ENCODE results near the gene SELENOV. TPM values are rescaled to one million over a fixed set of nuclear protein-coding genes. Genes with fewer than 3 reads are reported as not detected.

Gene SELENOV
- total and polyA plus RNA-seq, 2 experiments from 2014 or later, result not detected

DNA sequence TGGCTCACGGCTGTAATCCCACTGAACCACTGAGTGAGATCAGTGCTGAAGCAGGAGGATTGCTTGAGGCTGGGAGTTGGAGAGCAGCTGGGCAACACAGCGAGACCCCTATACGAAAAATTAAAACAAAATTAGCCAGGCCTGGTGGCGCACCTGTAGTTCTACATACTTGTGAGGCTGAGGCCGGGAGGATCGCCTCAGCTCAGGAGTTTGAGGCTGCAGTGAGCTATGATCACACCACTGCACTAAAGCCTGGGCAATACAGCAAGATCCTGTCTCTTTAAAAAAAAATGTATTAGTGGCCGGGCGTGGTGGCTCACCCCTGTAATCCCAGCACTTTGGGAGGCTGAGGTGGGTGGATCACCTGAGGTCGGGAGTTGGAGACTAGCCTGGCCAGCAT, 6.3 kb upstream of the SELENOV start:
- H3F3A ChIP-seq (ENCODE audit: insufficient read depth), result no peaks in the 10 kb centered on the region
- no peak overlapping the region for H3K4me2 ChIP-seq (ENCODE audit: unreplicated experiment)
- no peak for DNase-seq
- no peaks in the 10 kb centered on the region for H3K9me3 ChIP-seq (ENCODE audit: low read depth)
- 77 to 78% methylated on average over 9 of the region's 9 CpGs for WGBS, 2 experiments (ENCODE audit: low coverage in 1 of 2, low lambda C conversion rate in 2 of 2, missing lambda C conversion rate in 2 of 2)
- peaks cover 21% of the 10 kb centered on the region; the same call in 1 of the 2 replicates for H3K27me3 ChIP-seq (replicated peaks; ENCODE audit: insufficient read depth)
- no peak overlapping the region for H2AFZ ChIP-seq
- in situ Hi-C loops (cut with MboI), result no loop called here
- H3K9me2 ChIP-seq (ENCODE audit: insufficient read depth), result no peaks in the 10 kb centered on the region
- H3K36me3 ChIP-seq (ENCODE audit: low read depth), result no peaks in the 10 kb centered on the region
- no peaks in the 10 kb centered on the region for H3K4me1 ChIP-seq (ENCODE audit: insufficient read depth)
- H3K27ac ChIP-seq, result no peak overlapping the region
- no peak overlapping the region for H3K9ac ChIP-seq
- H4K20me1 ChIP-seq (ENCODE audit: insufficient read depth), result no peaks in the 10 kb centered on the region
- no peaks in the 10 kb centered on the region for H3K79me2 ChIP-seq (ENCODE audit: insufficient read depth)
- no peak for TF ChIP-seq EZH2phosphoT487 (IDR thresholded peaks at IDR 0.05; ENCODE audit: insufficient read depth, low read depth)
- no peak for TF ChIP-seq EZH2 (IDR thresholded peaks at IDR 0.05; ENCODE audit: insufficient read depth, poor library complexity, severe bottlenecking)
- no peak overlapping the region for H3K4me3 ChIP-seq

DNA sequence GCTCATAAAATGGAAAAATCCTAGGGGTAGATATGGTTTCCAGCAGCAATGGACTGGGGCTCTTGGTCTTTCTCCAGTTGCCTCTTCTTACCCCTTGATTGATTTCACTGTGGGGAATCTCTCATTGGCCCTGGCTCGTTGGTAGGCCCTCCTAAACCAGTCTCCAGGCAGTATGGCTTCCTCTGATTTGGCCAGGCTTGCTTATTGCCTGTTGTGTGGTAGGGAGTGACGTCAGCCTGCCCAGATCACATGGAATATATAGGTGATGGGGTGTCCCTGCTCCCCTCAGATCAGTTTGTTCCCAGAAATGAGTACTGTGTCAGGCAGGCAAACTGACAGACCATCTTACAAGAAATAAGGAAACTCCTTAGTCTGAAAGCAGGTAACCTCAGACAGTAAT, 5.7 kb upstream of the SELENOV start:
- no peaks in the 10 kb centered on the region for H3F3A ChIP-seq (ENCODE audit: insufficient read depth)
- H3K27me3 ChIP-seq (replicated peaks; ENCODE audit: insufficient read depth), result peaks cover 27% of the 10 kb centered on the region
- in situ Hi-C loops (cut with MboI), result no loop called here
- 39 to 54% methylated on average over 2 of the region's 2 CpGs for WGBS, 2 experiments (ENCODE audit: low coverage in 1 of 2, low lambda C conversion rate in 2 of 2, missing lambda C conversion rate in 2 of 2)
- no peak overlapping the region for H3K27ac ChIP-seq
- H3K4me2 ChIP-seq (ENCODE audit: unreplicated experiment), result no peak overlapping the region
- H3K4me3 ChIP-seq, result no peak overlapping the region
- no peaks in the 10 kb centered on the region for H3K9me3 ChIP-seq (ENCODE audit: low read depth)
- no peak overlapping the region for H2AFZ ChIP-seq
- TF ChIP-seq EZH2 (IDR thresholded peaks at IDR 0.05; ENCODE audit: insufficient read depth, poor library complexity, severe bottlenecking) (no peak), EZH2phosphoT487 (IDR thresholded peaks at IDR 0.05; ENCODE audit: insufficient read depth, low read depth) (no peak)
- H3K9me2 ChIP-seq (ENCODE audit: insufficient read depth), result no peaks in the 10 kb centered on the region
- no peaks in the 10 kb centered on the region for H3K36me3 ChIP-seq (ENCODE audit: low read depth)
- no peaks in the 10 kb centered on the region for H4K20me1 ChIP-seq (ENCODE audit: insufficient read depth)
- no peaks in the 10 kb centered on the region for H3K4me1 ChIP-seq (ENCODE audit: insufficient read depth)
- H3K9ac ChIP-seq, result no peak overlapping the region
- H3K79me2 ChIP-seq (ENCODE audit: insufficient read depth), result no peaks in the 10 kb centered on the region
- DNase-seq, result no peak

DNA sequence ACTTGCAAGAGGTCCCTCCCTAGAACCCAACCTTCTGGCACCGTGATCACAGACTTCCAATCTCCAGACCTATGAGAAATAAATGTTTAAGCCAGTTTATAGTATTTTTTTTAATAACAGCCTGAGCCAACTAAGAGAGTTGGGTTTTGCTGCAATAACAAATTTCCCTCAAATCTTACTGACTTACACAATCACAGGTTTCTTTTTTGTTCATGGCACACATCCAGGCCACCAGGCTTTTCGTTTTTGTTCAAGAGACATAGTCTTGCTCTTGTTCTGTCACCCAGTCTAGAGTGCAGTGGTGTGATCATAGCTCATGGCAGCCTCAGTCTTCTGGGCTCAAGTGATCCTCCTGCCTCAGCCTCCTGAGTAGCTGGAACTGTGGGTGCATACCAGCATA, 2.0 kb upstream of the SELENOV start:
- peak; percentile 5 for DNase-seq
- WGBS, 2 experiments (ENCODE audit: low coverage in 1 of 2, low lambda C conversion rate in 2 of 2, missing lambda C conversion rate in 2 of 2), result 31 to 40% methylated on average over 2 of the region's 2 CpGs
- H3K27me3 ChIP-seq (replicated peaks; ENCODE audit: insufficient read depth), result peaks cover 42% of the 10 kb centered on the region
- no peaks in the 10 kb centered on the region for H3F3A ChIP-seq (ENCODE audit: insufficient read depth)
- no peak overlapping the region for H3K4me2 ChIP-seq (ENCODE audit: unreplicated experiment)
- no peaks in the 10 kb centered on the region for H3K9me3 ChIP-seq (ENCODE audit: low read depth)
- no peak overlapping the region for H3K4me3 ChIP-seq
- no peaks in the 10 kb centered on the region for H3K9me2 ChIP-seq (ENCODE audit: insufficient read depth)
- H3K27ac ChIP-seq, result no peak overlapping the region
- no peak overlapping the region for H3K9ac ChIP-seq
- no peaks in the 10 kb centered on the region for H4K20me1 ChIP-seq (ENCODE audit: insufficient read depth)
- H3K36me3 ChIP-seq (ENCODE audit: low read depth), result no peaks in the 10 kb centered on the region
- no peaks in the 10 kb centered on the region for H3K4me1 ChIP-seq (ENCODE audit: insufficient read depth)
- TF ChIP-seq EZH2 (IDR thresholded peaks at IDR 0.05; ENCODE audit: insufficient read depth, poor library complexity, severe bottlenecking) (no peak), EZH2phosphoT487 (IDR thresholded peaks at IDR 0.05; ENCODE audit: insufficient read depth, low read depth) (no peak)
- H3K79me2 ChIP-seq (ENCODE audit: insufficient read depth), result no peaks in the 10 kb centered on the region
- H2AFZ ChIP-seq, result no peak overlapping the region
- in situ Hi-C loops (cut with MboI), result no loop called here

DNA sequence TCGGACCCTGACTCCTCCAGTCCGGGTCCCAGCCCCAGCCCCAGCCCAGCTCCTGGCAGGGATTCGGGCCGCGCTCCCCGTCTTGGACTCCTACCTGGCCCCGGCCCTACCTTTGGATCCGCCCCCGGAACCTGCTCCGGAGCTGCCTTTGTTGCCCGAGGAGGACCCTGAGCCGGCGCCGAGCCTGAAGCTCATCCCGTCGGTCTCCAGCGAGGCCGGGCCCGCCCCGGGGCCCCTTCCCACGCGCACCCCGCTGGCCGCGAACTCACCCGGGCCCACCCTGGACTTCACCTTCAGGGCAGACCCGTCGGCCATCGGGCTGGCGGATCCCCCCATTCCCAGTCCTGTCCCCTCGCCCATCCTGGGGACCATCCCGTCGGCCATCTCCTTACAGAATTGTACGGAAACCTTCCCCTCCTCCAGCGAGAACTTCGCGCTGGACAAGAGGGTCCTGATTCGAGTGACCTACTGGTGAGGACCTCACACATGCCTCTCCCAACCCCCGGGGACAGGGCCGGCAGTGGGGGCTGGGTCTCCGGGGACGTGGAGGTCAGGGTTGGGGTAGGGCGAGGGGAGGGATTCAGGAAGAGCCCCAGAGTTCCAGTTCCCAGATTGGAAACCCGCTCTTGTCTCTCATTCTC, 732 bp downstream of the SELENOV start:
- no peak overlapping the region for H3K27ac ChIP-seq
- peaks cover 37% of the 10 kb centered on the region for H3K27me3 ChIP-seq (replicated peaks; ENCODE audit: insufficient read depth)
- no peaks in the 10 kb centered on the region for H3F3A ChIP-seq (ENCODE audit: insufficient read depth)
- H3K4me3 ChIP-seq, result peak overlapping the region; percentile 25; the same call in 1 of the 2 replicates
- no peaks in the 10 kb centered on the region for H3K9me3 ChIP-seq (ENCODE audit: low read depth)
- DNase-seq, result no peak
- no peaks in the 10 kb centered on the region for H3K36me3 ChIP-seq (ENCODE audit: low read depth)
- H3K9ac ChIP-seq, result no peak overlapping the region
- peak; percentile 75; the same call in 1 of the 2 replicates for TF ChIP-seq EZH2phosphoT487 (IDR thresholded peaks at IDR 0.05; ENCODE audit: insufficient read depth, low read depth)
- TF ChIP-seq EZH2 (IDR thresholded peaks at IDR 0.05; ENCODE audit: insufficient read depth, poor library complexity, severe bottlenecking), result peak; percentile 58
- H2AFZ ChIP-seq, result peak overlapping the region; percentile 10; the same call in 1 of the 2 replicates
- peak overlapping the region; percentile 20 for H3K4me2 ChIP-seq (ENCODE audit: unreplicated experiment)
- WGBS, 2 experiments (ENCODE audit: low coverage in 1 of 2, low lambda C conversion rate in 2 of 2, missing lambda C conversion rate in 2 of 2), result 9% methylated on average over 38 of the region's 44 CpGs
- H4K20me1 ChIP-seq (ENCODE audit: insufficient read depth), result no peaks in the 10 kb centered on the region
- in situ Hi-C loops (cut with MboI), result no loop called here
- H3K4me1 ChIP-seq (ENCODE audit: insufficient read depth), result no peaks in the 10 kb centered on the region
- H3K9me2 ChIP-seq (ENCODE audit: insufficient read depth), result no peaks in the 10 kb centered on the region
- H3K79me2 ChIP-seq (ENCODE audit: insufficient read depth), result no peaks in the 10 kb centered on the region

Measured in GM23248 (cell line).